Measurements from ENCODE around the gene CACNA1E.

CACNA1E gene

DNA sequence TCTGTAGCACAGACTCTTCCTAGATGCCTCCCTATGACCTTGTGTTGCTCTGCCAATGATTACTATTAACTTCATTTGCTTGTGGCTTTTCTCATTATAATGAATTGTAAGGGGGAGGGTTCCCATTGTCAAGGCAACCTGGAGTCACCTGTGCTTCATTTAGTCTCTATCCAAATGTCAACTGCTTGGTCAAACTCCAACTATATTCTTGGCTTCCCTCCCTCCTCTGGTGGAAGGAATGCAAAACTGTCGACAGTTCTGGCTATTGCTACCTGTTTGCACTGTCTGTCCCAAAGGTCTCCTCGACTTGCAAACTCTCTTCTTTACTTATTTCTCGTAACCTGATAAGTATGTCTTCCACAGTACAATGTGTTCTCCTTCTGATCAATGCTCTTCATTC, 100.3 kb downstream of the CACNA1E start:
- ATAC-seq, result no peak

DNA sequence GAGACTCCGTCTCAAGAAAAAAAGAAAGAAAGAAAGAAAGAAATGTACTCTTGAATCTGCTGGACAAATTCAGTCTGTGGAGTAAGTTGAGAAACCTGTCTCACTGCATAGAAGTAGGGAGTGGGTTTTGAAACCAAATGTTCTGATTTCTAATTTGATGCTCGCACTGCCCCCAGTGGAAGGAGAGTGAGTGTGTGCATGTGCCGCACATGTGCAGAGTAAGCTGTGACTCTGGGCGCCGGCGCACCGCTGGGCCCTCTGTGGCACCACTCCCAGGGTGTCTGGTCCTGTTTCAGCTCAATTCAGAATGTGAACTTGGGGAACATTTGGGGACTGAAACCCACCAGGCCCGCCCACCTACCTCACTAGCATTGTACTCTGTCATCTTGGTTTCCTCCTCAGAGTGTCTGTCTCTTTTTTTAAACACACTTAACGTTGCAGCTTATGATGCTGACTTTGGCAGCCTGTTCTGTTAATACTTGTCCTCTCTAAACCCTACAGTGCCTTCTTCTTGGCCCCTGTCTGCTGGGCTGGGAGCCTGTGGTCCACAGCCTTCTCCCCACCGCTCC, 104.6 kb downstream of the CACNA1E start:
- ATAC-seq, result no peak
- TF ChIP-seq, protein P1, sequence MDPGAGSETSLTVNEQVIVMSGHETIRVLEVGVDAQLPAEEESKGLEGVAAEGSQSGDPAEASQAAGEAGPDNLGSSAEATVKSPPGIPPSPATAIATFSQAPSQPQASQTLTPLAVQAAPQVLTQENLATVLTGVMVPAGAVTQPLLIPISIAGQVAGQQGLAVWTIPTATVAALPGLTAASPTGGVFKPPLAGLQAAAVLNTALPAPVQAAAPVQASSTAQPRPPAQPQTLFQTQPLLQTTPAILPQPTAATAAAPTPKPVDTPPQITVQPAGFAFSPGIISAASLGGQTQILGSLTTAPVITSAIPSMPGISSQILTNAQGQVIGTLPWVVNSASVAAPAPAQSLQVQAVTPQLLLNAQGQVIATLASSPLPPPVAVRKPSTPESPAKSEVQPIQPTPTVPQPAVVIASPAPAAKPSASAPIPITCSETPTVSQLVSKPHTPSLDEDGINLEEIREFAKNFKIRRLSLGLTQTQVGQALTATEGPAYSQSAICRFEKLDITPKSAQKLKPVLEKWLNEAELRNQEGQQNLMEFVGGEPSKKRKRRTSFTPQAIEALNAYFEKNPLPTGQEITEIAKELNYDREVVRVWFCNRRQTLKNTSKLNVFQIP (CRISPR knock-in tag; IDR thresholded peaks at IDR 0.05; ENCODE audit: borderline replicate concordance, low read depth), result no peak
- TF ChIP-seq SNAI2 (CRISPR knock-in tag; IDR thresholded peaks at IDR 0.05) (no peak), ZNF70 (CRISPR knock-in tag; IDR thresholded peaks at IDR 0.05) (no peak)

More for the DNA sequence above, 100.3 kb downstream of the CACNA1E start:
- no peak for TF ChIP-seq PPARA (CRISPR knock-in tag; IDR thresholded peaks at IDR 0.05; ENCODE audit: borderline replicate concordance)
- TF ChIP-seq, protein P2, sequence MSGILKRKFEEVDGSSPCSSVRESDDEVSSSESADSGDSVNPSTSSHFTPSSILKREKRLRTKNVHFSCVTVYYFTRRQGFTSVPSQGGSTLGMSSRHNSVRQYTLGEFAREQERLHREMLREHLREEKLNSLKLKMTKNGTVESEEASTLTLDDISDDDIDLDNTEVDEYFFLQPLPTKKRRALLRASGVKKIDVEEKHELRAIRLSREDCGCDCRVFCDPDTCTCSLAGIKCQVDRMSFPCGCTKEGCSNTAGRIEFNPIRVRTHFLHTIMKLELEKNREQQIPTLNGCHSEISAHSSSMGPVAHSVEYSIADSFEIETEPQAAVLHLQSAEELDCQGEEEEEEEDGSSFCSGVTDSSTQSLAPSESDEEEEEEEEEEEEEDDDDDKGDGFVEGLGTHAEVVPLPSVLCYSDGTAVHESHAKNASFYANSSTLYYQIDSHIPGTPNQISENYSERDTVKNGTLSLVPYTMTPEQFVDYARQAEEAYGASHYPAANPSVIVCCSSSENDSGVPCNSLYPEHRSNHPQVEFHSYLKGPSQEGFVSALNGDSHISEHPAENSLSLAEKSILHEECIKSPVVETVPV (CRISPR knock-in tag; IDR thresholded peaks at IDR 0.05), result no peak
- TF ChIP-seq RARB (CRISPR knock-in tag; IDR thresholded peaks at IDR 0.05), result no peak
- TF ChIP-seq CSDC2 (CRISPR knock-in tag; IDR thresholded peaks at IDR 0.05), result no peak
- TF ChIP-seq, protein P3, sequence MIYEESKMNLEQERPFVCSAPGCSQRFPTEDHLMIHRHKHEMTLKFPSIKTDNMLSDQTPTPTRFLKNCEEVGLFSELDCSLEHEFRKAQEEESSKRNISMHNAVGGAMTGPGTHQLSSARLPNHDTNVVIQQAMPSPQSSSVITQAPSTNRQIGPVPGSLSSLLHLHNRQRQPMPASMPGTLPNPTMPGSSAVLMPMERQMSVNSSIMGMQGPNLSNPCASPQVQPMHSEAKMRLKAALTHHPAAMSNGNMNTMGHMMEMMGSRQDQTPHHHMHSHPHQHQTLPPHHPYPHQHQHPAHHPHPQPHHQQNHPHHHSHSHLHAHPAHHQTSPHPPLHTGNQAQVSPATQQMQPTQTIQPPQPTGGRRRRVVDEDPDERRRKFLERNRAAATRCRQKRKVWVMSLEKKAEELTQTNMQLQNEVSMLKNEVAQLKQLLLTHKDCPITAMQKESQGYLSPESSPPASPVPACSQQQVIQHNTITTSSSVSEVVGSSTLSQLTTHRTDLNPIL (CRISPR knock-in tag; IDR thresholded peaks at IDR 0.05; ENCODE audit: low read depth), result no peak
- TF ChIP-seq BACH2 (CRISPR knock-in tag; IDR thresholded peaks at IDR 0.05; ENCODE audit: borderline replicate concordance), result no peak

DNA sequence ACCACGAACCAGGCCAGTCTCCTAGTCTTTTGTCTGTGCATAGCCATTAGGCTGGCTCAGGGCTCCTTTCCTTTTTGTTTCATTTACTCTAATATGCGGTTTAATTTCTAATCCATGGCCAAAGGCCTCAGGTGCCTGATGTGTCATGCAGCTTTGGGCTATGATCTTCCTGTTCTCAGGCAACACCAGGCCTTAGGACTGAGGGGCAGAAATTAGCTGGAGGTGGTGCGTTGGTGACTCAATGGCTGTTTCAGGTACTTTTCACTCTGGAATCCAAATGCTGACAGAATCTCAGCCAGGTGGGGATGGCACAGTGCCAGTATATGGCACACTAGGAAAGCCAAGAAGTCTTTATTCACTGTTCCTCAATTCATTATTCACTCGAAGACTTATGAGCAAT, 105.3 kb downstream of the CACNA1E start:
- TF ChIP-seq TCF4 (CRISPR knock-in tag; IDR thresholded peaks at IDR 0.05; ENCODE audit: borderline replicate concordance), result no peak
- TF ChIP-seq ISL1 (CRISPR knock-in tag; IDR thresholded peaks at IDR 0.05), result no peak
- no peak for TF ChIP-seq ZNF8 (CRISPR knock-in tag; IDR thresholded peaks at IDR 0.05)
- no peak for TF ChIP-seq SNAI2 (CRISPR knock-in tag; IDR thresholded peaks at IDR 0.05)
- TF ChIP-seq ZNF565 (CRISPR knock-in tag; conservative IDR thresholded peaks at IDR 0.05; ENCODE audit: low read depth), result no peak
- TF ChIP-seq, protein P4, sequence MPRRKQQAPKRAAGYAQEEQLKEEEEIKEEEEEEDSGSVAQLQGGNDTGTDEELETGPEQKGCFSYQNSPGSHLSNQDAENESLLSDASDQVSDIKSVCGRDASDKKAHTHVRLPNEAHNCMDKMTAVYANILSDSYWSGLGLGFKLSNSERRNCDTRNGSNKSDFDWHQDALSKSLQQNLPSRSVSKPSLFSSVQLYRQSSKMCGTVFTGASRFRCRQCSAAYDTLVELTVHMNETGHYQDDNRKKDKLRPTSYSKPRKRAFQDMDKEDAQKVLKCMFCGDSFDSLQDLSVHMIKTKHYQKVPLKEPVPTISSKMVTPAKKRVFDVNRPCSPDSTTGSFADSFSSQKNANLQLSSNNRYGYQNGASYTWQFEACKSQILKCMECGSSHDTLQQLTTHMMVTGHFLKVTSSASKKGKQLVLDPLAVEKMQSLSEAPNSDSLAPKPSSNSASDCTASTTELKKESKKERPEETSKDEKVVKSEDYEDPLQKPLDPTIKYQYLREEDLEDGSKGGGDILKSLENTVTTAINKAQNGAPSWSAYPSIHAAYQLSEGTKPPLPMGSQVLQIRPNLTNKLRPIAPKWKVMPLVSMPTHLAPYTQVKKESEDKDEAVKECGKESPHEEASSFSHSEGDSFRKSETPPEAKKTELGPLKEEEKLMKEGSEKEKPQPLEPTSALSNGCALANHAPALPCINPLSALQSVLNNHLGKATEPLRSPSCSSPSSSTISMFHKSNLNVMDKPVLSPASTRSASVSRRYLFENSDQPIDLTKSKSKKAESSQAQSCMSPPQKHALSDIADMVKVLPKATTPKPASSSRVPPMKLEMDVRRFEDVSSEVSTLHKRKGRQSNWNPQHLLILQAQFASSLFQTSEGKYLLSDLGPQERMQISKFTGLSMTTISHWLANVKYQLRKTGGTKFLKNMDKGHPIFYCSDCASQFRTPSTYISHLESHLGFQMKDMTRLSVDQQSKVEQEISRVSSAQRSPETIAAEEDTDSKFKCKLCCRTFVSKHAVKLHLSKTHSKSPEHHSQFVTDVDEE (CRISPR knock-in tag; IDR thresholded peaks at IDR 0.05), result no peak
- TF ChIP-seq ZC3H10 (CRISPR knock-in tag; IDR thresholded peaks at IDR 0.05), result no peak
- TF ChIP-seq RARB (CRISPR knock-in tag; IDR thresholded peaks at IDR 0.05), result no peak
- TF ChIP-seq, protein P3 (CRISPR knock-in tag; IDR thresholded peaks at IDR 0.05; ENCODE audit: low read depth), result no peak
- TF ChIP-seq ARNTL (CRISPR knock-in tag; IDR thresholded peaks at IDR 0.05; ENCODE audit: borderline replicate concordance, low read depth), result no peak
- no peak for TF ChIP-seq ESRRG (CRISPR knock-in tag; IDR thresholded peaks at IDR 0.05)
- no peak for TF ChIP-seq OSR1 (CRISPR knock-in tag; IDR thresholded peaks at IDR 0.05)
- TF ChIP-seq ZFP30 (CRISPR knock-in tag; IDR thresholded peaks at IDR 0.05), result no peak
- no peak for TF ChIP-seq PPARA (CRISPR knock-in tag; IDR thresholded peaks at IDR 0.05; ENCODE audit: borderline replicate concordance)
- TF ChIP-seq BACH2 (CRISPR knock-in tag; IDR thresholded peaks at IDR 0.05; ENCODE audit: borderline replicate concordance), result no peak
- no peak for TF ChIP-seq TOX (CRISPR knock-in tag; IDR thresholded peaks at IDR 0.05; ENCODE audit: borderline replicate concordance)
- TF ChIP-seq GLIS3 (CRISPR knock-in tag; IDR thresholded peaks at IDR 0.05), result no peak
- TF ChIP-seq, protein P5, sequence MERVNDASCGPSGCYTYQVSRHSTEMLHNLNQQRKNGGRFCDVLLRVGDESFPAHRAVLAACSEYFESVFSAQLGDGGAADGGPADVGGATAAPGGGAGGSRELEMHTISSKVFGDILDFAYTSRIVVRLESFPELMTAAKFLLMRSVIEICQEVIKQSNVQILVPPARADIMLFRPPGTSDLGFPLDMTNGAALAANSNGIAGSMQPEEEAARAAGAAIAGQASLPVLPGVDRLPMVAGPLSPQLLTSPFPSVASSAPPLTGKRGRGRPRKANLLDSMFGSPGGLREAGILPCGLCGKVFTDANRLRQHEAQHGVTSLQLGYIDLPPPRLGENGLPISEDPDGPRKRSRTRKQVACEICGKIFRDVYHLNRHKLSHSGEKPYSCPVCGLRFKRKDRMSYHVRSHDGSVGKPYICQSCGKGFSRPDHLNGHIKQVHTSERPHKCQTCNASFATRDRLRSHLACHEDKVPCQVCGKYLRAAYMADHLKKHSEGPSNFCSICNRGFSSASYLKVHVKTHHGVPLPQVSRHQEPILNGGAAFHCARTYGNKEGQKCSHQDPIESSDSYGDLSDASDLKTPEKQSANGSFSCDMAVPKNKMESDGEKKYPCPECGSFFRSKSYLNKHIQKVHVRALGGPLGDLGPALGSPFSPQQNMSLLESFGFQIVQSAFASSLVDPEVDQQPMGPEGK (CRISPR knock-in tag; IDR thresholded peaks at IDR 0.05; ENCODE audit: borderline replicate concordance), result no peak
- TF ChIP-seq ZNF70 (CRISPR knock-in tag; IDR thresholded peaks at IDR 0.05), result no peak
- ATAC-seq, result no peak

Data from SK-N-SH treated with all-trans-retinoic acid at 6 μM for 48 hours (cell line).